SU-DHL-6 (cell line): ENCODE data around the gene SEH1L.

ENCODE experiments used
- CTCF ChIP-seq: fragments of 200-600 bp; sonication (generic); IDR thresholded peaks from one replicate; pipeline ENCODE4 v1.5.1; 2017; ENCODE audit warnings: antibody characterized with exemption, mild to moderate bottlenecking, low read length, moderate library complexity; ENCODE audit not compliant: insufficient read depth, poor library complexity, severe bottlenecking
- EZH2phosphoT487 ChIP-seq: fragments of 200-600 bp; sonication (generic), shearing (Covaris generic); conservative IDR thresholded peaks from 2 replicates; pipeline ENCODE4 v1.6.1; 2018; ENCODE audit warnings: mild to moderate bottlenecking, antibody characterized with exemption, low read length, moderate library complexity, mixed read lengths

GRCh38 chr18:12911929-12912703 is 35.7 kb upstream of the SEH1L start:
- TF ChIP-seq CTCF, result no peak
- TF ChIP-seq EZH2phosphoT487, result no peak
